Stomach (tissue), 4 donors: ENCODE data around the gene SMARCB1.

Experiments used
- POLR2A ChIP-seq, 4 donors: fragments of 450-650 bp; IDR thresholded peaks; one replicate each; pipeline ENCODE4 v1.6.1; 2016; ENCODE audit warnings: antibody characterized with exemption in 4 of 4, control low read depth in 2 of 4, mild to moderate bottlenecking in 1 of 4, moderate library complexity in 1 of 4
- POLR2AphosphoS5 ChIP-seq, 3 donors: sonication (generic); formaldehyde crosslinking; IDR thresholded peaks; one replicate each; pipeline ENCODE4 v1.6.1; 2016; ENCODE audit warnings: antibody characterized with exemption in 3 of 3
- TF ChIP-seq, protein P1 (sequence below), 7 experiments: fragments of 450-650 bp in 4 of 7; fragments of 200-600 bp in 3 of 7; sonication (generic) in 3 of 7; IDR thresholded peaks; one replicate each; pipeline ENCODE4 v1.5.1; 2016 to 2019; ENCODE audit warnings: antibody characterized with exemption in 7 of 7, control low read depth in 2 of 7, mild to moderate bottlenecking in 1 of 7

GRCh38 chr22:23774114-23774921 lies 12.4 kb upstream of the SMARCB1 start:
- TF ChIP-seq POLR2A (IDR thresholded peaks at IDR 0.05) (no peak), POLR2AphosphoS5 (IDR thresholded peaks at IDR 0.05) (no peak)
- TF ChIP-seq, protein P1, sequence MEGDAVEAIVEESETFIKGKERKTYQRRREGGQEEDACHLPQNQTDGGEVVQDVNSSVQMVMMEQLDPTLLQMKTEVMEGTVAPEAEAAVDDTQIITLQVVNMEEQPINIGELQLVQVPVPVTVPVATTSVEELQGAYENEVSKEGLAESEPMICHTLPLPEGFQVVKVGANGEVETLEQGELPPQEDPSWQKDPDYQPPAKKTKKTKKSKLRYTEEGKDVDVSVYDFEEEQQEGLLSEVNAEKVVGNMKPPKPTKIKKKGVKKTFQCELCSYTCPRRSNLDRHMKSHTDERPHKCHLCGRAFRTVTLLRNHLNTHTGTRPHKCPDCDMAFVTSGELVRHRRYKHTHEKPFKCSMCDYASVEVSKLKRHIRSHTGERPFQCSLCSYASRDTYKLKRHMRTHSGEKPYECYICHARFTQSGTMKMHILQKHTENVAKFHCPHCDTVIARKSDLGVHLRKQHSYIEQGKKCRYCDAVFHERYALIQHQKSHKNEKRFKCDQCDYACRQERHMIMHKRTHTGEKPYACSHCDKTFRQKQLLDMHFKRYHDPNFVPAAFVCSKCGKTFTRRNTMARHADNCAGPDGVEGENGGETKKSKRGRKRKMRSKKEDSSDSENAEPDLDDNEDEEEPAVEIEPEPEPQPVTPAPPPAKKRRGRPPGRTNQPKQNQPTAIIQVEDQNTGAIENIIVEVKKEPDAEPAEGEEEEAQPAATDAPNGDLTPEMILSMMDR (IDR thresholded peaks at IDR 0.05): no peak
